Osteoblast (primary cell): Measurements from ENCODE around the gene ABLIM1. TPM values are rescaled to one million over a fixed set of nuclear protein-coding genes. Genes with fewer than 3 reads are reported as not detected.
A peak's percentile ranks its signal among the peaks of the same experiment; 100 is the strongest.

Experiments
- DNase-seq: peaks from one replicate; pipeline ENCODE4 v3.0.0; 2011; ENCODE audit warnings: low spot score, mixed read lengths; ENCODE audit not compliant: insufficient read length; ENCODE audit errors: missing footprints
- H2AFZ ChIP-seq: 2 replicates; pipeline ENCODE4 v1.6.0; 2011; ENCODE audit warnings: mild to moderate bottlenecking, low read length
- H3K27ac ChIP-seq: 2 replicates; pipeline ENCODE4 v1.5.1; 2011; ENCODE audit warnings: mild to moderate bottlenecking, low read depth, low read length, moderate library complexity
- H3K27me3 ChIP-seq: 2 replicates; pipeline ENCODE4 v1.6.0; 2012; ENCODE audit warnings: mild to moderate bottlenecking, control low read depth, inconsistent platforms, low read length, moderate library complexity; ENCODE audit not compliant: insufficient read depth
- H3K36me3 ChIP-seq: 2 replicates; pipeline ENCODE4 v1.5.1; 2011; ENCODE audit warnings: mild to moderate bottlenecking, low read length, control low read depth, moderate library complexity; ENCODE audit not compliant: insufficient read depth
- H3K4me1 ChIP-seq: 2 replicates; pipeline ENCODE4 v1.5.1; 2011; ENCODE audit warnings: mild to moderate bottlenecking, low read length, control low read depth, moderate library complexity; ENCODE audit not compliant: insufficient read depth
- H3K4me2 ChIP-seq: 2 replicates; pipeline ENCODE4 v1.6.0; 2011; ENCODE audit warnings: mild to moderate bottlenecking, low read length; ENCODE audit not compliant: insufficient read depth
- H3K4me3 ChIP-seq: fragments of 200-600 bp; sonication (generic); 3 replicates; pipeline ENCODE4 v1.5.1; 2012; ENCODE audit warnings: mild to moderate bottlenecking, low read length, inconsistent platforms; ENCODE audit not compliant: insufficient read depth
- H3K79me2 ChIP-seq: 2 replicates; pipeline ENCODE4 v1.6.0; 2012; ENCODE audit warnings: mild to moderate bottlenecking, low read length, control low read depth, inconsistent platforms; ENCODE audit not compliant: insufficient read depth
- H3K9me3 ChIP-seq: 2 replicates; pipeline ENCODE4 v1.5.1; 2011; ENCODE audit warnings: low read depth, low read length, control low read depth
- H4K20me1 ChIP-seq: 2 replicates; pipeline ENCODE4 v1.6.0; 2012; ENCODE audit warnings: mild to moderate bottlenecking, low read length, control low read depth; ENCODE audit not compliant: insufficient read depth
- total RNA-seq: library from RNA; depleted of rRNA; stranded (reverse); fragments of >200 nt; gene quantifications from 2 replicates; pipeline ENCODE4 v1.2.3, GENCODE V29; 2012
- TF ChIP-seq, protein P1 (sequence below): IDR thresholded peaks from 2 replicates; pipeline ENCODE4 v1.5.1; 2011; ENCODE audit warnings: mild to moderate bottlenecking, low read depth, low read length, moderate library complexity; ENCODE audit errors: extremely low read depth

ABLIM1 gene
- total RNA-seq, 1 donor, result 11.2 TPM

DNA sequence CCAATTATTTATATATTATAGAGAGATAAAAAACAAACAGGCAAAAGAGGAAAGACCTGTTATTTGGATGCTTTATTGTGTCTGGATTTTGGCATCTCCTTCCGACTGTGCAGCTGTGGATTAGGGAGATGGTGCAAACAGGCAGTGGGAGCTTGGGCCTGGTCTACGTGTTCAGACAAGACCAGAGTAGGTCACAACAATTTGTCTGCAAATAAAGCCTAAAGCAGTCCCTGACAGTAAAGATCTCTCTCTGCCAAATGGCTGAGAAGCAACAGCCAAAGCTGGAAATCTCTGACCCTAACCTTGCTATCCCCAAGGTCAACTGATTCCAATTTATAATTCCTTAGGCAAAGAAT is 82.0 kb downstream of the ABLIM1 start:
- TF ChIP-seq, protein P1, sequence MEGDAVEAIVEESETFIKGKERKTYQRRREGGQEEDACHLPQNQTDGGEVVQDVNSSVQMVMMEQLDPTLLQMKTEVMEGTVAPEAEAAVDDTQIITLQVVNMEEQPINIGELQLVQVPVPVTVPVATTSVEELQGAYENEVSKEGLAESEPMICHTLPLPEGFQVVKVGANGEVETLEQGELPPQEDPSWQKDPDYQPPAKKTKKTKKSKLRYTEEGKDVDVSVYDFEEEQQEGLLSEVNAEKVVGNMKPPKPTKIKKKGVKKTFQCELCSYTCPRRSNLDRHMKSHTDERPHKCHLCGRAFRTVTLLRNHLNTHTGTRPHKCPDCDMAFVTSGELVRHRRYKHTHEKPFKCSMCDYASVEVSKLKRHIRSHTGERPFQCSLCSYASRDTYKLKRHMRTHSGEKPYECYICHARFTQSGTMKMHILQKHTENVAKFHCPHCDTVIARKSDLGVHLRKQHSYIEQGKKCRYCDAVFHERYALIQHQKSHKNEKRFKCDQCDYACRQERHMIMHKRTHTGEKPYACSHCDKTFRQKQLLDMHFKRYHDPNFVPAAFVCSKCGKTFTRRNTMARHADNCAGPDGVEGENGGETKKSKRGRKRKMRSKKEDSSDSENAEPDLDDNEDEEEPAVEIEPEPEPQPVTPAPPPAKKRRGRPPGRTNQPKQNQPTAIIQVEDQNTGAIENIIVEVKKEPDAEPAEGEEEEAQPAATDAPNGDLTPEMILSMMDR, result no peak
- H3K4me1 ChIP-seq, result no peaks in the 10 kb centered on the region
- H3K4me3 ChIP-seq, result no peak overlapping the region
- no peak overlapping the region for H2AFZ ChIP-seq
- DNase-seq, result no peak
- no peak overlapping the region for H3K27ac ChIP-seq
- H3K79me2 ChIP-seq, result no peaks in the 10 kb centered on the region
- H3K4me2 ChIP-seq, result no peak overlapping the region
- H4K20me1 ChIP-seq, result no peaks in the 10 kb centered on the region
- no peaks in the 10 kb centered on the region for H3K27me3 ChIP-seq
- no peaks in the 10 kb centered on the region for H3K36me3 ChIP-seq
- H3K9me3 ChIP-seq, result no peaks in the 10 kb centered on the region

- TF ChIP-seq, protein P1, result no peak
- H3K79me2 ChIP-seq, result no peaks in the 10 kb centered on the region
- H3K36me3 ChIP-seq, result no peaks in the 10 kb centered on the region
- H4K20me1 ChIP-seq, result no peaks in the 10 kb centered on the region
- H3K4me1 ChIP-seq, result no peaks in the 10 kb centered on the region
- no peaks in the 10 kb centered on the region for H3K9me3 ChIP-seq
- no peak overlapping the region for H3K27ac ChIP-seq
- H2AFZ ChIP-seq, result no peak overlapping the region
- no peak overlapping the region for H3K4me2 ChIP-seq
- peak; percentile 6 for DNase-seq
- H3K4me3 ChIP-seq, result no peak overlapping the region
- no peaks in the 10 kb centered on the region for H3K27me3 ChIP-seq
These were observed 82.5 kb downstream of the ABLIM1 start for GRCh38 chr10:114575417-114576131.

DNA sequence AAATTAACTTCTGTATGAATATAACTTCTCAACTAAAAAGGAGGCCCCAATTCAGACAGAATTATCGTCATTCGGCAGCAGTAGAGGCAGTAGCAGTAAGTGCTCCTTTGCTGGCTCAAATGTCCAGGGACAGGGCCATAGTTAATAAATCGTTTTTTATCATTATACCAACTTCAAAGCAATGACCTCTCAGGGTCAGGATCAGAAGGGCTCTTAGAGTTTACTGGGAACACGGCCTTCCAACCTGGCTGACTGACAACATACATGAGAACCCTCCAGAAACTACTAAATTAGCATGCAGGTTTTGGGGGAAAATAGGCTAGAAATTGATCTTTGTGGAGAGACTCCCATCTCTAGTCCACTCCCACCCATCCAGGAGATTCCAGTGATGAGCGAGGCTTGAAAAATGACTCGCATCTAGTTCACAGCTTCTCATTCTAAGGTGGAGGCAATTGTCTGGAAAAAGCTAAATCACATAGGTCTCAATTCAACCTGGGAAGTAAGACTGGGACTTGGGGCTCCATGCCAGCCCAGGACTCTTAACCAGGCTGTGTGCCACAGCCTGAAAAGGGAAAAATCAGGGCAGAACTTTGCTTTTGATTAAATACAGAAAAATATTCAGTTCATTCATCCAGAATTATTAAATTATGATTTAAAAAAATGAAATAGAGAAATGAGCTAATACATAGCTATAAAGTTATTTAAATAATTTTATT is 84.6 kb downstream of the ABLIM1 start:
- Histone ChIP-seq H3K27ac (no peak overlapping the region), H3K36me3 (no peaks in the 10 kb centered on the region), H3K9me3 (no peaks in the 10 kb centered on the region), H4K20me1 (no peaks in the 10 kb centered on the region), H3K4me3 (no peak overlapping the region), H2AFZ (no peak overlapping the region), H3K4me1 (no peaks in the 10 kb centered on the region), H3K4me2 (no peak overlapping the region), H3K79me2 (no peaks in the 10 kb centered on the region), H3K27me3 (no peaks in the 10 kb centered on the region)
- TF ChIP-seq, protein P1, result no peak
- DNase-seq, result peak; percentile 25

DNA sequence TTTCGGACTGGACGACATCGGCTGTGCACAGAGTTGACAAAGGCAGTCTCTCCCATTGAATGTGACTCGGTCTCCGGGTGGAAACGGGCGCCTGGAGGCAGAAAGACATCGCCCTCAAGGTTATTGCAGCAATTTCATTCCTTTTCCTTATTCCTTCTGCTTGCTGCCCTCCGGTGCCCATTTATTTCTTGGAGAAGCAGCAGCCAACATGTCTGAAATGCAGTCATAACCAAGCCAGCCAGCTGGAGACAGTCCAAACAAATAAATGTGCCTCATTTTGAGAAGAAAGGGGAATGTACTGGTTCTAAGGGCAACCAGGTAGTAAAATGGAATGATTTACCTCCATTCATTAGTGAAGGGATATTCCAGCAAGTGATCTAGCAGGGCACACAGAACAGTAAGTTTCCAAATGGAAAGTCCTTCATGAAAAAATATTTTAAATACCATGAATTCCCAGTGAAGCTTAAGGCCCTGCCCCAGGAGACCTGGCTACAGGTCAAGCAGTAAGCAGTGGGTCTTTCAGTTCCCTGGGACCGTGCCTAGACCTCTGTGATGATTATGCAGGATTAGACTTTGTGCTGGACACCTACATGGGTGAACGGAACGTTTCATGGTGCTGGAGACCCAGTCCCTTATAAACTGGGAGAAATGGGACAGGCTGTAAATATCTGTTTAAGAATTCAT is 86.6 kb downstream of the ABLIM1 start:
- no peak overlapping the region for H2AFZ ChIP-seq
- no peak overlapping the region for H3K4me3 ChIP-seq
- H3K36me3 ChIP-seq, result no peaks in the 10 kb centered on the region
- TF ChIP-seq, protein P1, result no peak
- no peaks in the 10 kb centered on the region for H3K4me1 ChIP-seq
- DNase-seq, result peak; percentile 54
- H3K27ac ChIP-seq, result no peak overlapping the region
- H3K27me3 ChIP-seq, result no peaks in the 10 kb centered on the region
- H4K20me1 ChIP-seq, result no peaks in the 10 kb centered on the region
- H3K9me3 ChIP-seq, result no peaks in the 10 kb centered on the region
- H3K79me2 ChIP-seq, result no peaks in the 10 kb centered on the region
- no peak overlapping the region for H3K4me2 ChIP-seq
